ENCODE data around the gene SLC5A3.

Gene SLC5A3

DNA sequence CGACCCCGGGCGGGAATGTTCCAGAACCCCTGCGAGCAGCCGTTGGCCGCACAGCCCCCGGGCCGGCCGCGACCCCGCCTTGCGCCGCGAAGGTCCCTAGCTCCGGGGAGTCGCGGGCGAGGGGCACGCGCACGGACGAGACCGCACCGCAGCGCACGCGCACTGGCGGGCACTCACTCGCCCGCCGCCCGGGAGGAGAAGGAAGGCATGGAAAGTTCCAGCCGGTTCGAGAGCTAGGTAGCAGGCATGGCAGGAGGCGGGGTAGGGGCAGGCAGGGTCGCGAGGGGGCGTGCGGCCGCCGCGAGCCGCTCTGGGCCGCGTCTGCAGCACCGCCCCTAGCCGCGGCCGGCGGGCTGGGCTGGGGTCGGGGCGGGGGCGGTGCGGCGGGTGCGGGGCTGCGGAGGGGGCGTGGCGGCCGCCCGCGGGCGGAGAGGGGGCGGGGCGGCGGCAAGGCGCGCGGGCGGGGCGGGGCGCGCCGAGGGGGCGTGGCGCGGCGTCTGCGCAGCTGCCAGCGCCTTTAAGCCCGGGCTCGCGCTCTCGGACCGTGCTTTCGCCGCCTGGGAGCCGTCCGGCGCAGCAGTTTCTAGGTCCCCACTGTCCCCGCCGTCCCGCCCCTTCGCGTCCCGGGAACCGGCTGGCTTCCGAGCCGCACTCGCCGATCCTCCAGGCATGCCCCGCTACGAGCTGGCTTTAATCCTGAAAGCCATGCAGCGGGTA is at the start of gene SLC5A3, which contains the start of gene MRPS6:
Gene SLC5A3, plus strand, starts transcription at position 547 of the 717 bp plus-strand sequence. CDS start 21,621 bp downstream, outside the sequence.
Gene MRPS6, plus strand, starts transcription at position 547 of the 717 bp plus-strand sequence. Its CDS starts 123 bp downstream, at position 670.
- DNase-seq, result peak; percentile 14

DNA sequence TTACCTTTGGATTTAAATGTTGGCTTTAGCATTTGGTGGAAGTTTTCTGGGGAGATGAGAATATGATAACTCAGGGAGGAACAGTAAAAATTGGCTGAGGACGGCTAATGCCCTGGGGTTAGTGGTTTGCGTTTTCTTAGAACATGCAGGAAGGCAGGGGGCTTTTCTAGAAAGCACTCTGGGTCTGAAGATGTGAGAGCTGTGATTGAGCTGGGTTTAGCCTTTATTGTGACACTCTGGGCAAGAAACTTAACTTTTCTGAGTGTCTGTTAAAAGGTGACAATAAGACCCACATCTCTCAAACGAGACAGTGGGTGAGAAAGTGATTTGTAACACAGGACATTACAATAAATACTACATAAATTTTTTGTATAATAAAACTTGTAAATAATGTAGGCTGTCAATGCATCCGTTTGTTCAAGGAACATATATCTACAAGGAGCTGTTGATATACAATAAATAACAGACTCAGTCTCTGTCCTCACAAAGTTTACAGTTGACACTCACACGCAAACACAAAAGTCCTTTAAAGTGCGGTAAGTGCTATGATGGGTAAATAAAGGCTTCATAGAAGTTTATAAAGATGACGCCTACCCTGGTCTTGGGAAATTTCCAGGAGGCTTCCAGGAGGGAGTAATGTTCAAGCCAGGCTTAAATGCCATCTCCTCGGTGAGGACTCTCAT is 49.5 kb upstream of the SLC5A3 start:
- DNase-seq, result no peak

- DNase-seq, result no peak
Measured at GRCh38 chr21:34024374-34024693, 49.0 kb upstream of the SLC5A3 start.

- no peak for DNase-seq
Measured at GRCh38 chr21:34027721-34028461, 45.5 kb upstream of the SLC5A3 start.

GRCh38 chr21:34029743-34030528 is 43.4 kb upstream of the SLC5A3 start:
- no peak for DNase-seq

- no peak for DNase-seq
Measured at GRCh38 chr21:34031835-34032370, 41.5 kb upstream of the SLC5A3 start.

- no peak for DNase-seq
Measured at GRCh38 chr21:34034369-34035014, 38.9 kb upstream of the SLC5A3 start.

DNA sequence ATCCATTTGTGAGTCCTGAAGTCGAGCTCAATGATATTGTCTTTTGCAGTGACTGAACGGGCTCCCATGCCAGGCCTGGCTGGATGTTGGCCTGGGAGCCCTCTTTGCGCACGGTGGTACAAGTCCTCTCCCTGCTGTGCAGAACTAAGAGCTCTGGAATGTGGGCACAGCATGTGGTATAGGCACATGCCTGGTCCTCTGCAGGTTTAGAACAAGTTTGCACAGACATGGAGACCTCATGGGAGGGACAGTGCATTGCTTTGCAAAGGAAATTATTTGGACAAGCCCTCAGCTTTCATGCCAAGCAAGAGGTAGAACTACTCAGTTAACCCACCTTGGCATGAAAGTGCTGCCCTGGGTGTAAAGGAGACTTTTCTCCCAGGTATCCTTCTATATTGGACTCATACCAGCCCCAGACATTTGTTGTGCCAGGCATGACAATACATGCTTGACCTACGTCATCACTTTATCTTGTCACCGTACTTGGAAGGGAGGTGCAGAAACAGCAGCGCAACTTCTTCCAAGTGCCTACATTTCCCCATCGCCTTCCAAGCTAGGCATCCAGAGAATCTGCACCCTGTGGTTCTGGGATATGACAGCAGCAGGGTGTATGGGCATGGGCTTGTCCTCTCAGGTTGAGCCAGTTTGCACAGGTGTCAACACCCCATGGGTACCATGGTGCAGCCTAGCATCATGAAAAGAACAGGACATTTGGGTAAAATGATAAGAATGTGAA is 37.6 kb upstream of the SLC5A3 start:
- DNase-seq, result no peak

DNA sequence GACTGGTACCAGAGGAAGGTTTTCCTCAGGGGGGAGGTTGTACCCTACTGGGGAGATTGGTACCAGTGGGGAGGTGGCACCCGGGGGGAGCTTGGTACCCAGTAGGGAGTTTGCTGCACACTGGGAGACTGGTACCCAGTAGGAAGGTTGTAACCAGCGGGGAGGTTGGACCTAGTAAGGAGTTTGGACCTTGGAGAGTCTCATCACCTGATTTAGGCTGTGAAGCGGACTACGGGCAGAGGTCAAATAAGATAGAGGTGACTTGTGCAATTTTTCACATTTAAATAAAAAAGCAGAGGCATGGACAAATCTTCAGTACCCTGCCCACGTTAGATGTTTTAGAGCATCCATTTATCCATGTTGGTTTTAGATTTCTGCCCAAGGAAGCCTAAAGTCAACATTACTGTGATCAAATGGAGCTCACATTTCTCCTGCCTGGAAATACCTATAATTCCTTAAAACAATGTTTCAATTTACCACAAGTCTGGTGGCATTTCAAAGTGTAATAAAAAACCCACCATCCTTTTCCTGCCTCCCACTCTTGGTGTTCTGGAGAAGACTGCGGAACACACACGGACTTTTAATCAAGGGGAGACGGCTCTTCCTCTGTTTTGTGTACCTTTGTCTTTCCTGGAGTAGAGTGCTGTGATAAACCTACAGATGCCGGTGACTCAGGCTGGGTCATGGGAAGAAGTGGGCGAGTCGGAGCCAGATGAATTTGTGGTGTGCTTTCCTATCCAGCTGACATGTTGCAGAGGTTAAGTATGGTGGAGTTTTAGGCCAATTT is 36.2 kb upstream of the SLC5A3 start:
- DNase-seq, result no peak

DNA sequence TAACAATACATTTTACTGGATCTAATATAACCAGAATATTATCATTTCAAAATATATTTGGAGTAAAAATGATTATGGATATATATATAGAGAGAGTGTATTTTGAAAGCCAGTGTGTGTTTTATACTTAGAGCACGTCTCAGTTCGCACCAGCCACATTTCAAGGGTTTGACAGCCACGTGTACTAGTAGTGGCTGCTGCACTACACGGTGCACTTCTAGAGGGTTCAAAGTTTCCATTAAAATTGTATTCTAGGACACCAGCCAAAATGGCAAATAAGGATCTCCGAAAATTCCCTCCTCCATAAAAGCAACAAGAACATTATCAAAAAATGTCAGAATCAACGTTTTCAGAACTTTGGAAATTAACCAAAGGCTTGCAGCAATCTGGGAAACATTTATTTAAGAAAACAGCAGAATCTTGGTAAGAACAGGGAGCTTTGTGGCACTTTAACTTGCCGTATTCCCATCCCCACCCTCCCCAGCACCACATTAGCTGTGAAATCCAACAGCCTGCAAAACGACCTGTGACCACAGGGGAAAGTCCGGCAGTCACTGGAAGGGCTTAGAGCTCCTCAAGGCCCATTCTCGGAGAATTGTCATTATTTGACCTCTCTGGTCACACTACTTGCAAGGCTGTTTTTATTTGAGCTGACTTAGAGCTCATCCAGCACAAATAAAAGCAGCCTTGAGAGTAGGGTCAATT is 33.5 kb upstream of the SLC5A3 start:
- DNase-seq, result no peak

GRCh38 chr21:34042735-34043134 is 30.6 kb upstream of the SLC5A3 start:
- no peak for DNase-seq

- no peak for DNase-seq
Measured at GRCh38 chr21:34043333-34043732, 30.0 kb upstream of the SLC5A3 start.

DNA sequence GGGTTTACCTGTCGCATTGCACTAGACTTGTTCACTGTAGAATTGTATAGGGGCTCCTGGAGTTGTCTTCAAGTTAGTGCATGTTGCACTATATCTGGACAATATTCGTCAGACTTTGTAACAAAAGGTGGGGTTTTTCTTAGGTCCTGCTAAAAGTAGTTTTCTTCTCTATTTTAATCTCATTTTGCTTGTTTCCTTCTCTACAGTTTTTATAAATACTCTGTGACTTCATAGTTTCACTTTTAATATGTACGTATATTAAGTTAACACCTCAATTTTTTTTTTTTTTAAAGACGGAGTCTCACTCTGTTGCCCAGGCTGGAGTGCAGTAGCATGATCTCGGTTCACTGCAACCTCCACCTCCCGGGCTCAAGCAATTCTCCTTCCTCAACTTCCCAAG is 26.5 kb upstream of the SLC5A3 start:
- DNase-seq, result no peak

GRCh38 chr21:34047835-34048234 is 25.5 kb upstream of the SLC5A3 start:
- DNase-seq, result no peak

DNA sequence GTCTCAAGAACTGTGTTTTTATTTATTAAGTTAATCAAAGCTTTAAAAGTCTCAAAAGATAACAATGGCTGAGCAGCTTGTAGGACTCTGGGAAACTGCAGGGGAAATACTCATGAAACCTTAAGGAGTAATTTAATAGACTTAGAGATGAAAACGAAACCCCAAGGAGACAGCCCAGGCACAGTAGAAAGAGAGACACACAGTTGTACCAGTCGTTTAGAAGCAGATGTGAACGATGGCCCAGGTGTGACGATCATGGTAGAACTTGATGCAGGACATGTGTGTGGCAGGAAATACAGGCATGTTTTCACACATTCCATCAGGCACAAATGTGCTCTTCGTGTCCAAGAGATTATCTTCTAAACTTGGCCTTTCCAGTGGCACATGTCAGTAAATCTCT is 21.2 kb upstream of the SLC5A3 start:
- no peak for DNase-seq

DNA sequence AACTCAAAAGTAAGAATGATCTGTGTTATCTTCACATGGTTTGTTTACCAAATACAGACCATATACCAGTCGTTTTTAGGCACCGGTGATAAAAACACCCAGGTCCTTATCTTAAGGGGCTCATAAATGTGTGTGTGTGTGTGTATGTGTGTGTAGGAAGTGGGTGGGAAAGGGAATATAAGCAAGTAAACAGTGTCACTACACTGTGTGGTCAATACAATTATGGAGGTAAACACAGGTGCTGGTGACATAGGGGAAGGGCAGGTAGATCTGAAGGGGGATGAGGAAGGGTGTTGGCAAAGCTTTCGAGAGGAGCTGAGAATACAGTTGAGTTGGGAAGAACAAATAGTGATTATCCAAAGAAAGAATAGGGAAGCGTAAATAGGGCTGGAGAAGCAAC is 19.1 kb upstream of the SLC5A3 start:
- no peak for DNase-seq

GRCh38 chr21:34055615-34056014 is 17.8 kb upstream of the SLC5A3 start:
- DNase-seq, result no peak

DNA sequence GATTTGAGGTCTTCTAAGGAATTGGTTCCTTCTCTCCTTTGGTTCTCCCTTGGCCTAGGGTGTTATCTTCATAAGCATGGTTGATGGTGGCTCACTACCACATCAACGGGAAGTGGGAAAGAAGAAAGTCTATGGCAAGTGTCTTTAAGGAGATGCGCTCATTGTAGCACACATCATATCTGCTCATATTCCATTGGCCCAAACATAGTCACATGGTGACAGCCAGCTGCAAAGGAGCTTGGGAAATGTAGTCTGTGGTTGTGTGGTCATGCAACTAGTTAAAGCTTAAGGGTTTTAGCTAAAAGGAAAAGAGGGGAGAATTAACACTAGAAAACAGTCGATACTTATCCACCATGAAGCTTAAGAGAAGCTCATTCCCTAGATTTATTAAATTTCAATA is 11.4 kb upstream of the SLC5A3 start:
- DNase-seq, result no peak

DNA sequence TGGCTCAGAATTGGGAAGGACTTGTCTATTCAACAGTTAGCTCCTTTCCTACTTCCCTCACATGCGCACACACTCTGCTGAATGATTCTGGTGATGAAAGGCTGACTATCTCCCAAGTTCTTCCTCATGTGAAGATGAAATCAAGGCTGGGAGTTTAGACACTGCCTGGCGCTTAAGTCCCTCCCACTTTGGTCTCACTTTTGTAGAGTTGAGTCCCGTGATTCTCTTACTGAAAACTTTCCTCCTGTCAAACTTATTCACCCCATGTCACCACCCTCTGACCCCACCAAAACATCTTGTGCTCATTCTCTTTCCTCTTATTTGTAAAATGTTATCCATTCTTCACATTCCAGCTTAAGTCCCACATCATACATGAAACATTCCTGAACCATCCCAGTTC is 8.4 kb upstream of the SLC5A3 start:
- no peak for DNase-seq

- no peak for DNase-seq
Measured at GRCh38 chr21:34071683-34072082, 1.7 kb upstream of the SLC5A3 start.

All from NCI-H1694 (cell line).